Activated T-cell treated with anti-CD3 and anti-CD28 coated beads for 48 hours (primary cell): Measurements from ENCODE around the gene KAT6B.
"Not testable (repeated sequence)": the region's sequence is repeated elsewhere in the genome, so short reads cannot be mapped to it uniquely, and the experiment has no call there.

Experiments
- DNase-seq: peaks from one replicate; pipeline ENCODE4 v3.0.0-alpha.2; 2020; ENCODE audit warnings: low read depth

Gene KAT6B

GRCh38 chr10:75037171-75038153 is 211.1 kb downstream of the KAT6B start:
- no peak for DNase-seq

GRCh38 chr10:75038335-75038734 is 211.9 kb downstream of the KAT6B start:
- no peak for DNase-seq

GRCh38 chr10:75040576-75040975 is 214.2 kb downstream of the KAT6B start:
- DNase-seq, result no peak

GRCh38 chr10:75042292-75042974 is 216.0 kb downstream of the KAT6B start:
- DNase-seq, result no peak

- peak; percentile 41 for DNase-seq
Observed at GRCh38 chr10:75043256-75044131, 217.1 kb downstream of the KAT6B start.

- no peak for DNase-seq
Observed at GRCh38 chr10:75048669-75049098, 222.3 kb downstream of the KAT6B start.

GRCh38 chr10:75049316-75050148 is 223.1 kb downstream of the KAT6B start:
- DNase-seq, result no peak

- DNase-seq, result no peak
Observed at GRCh38 chr10:75050149-75050919, 223.9 kb downstream of the KAT6B start.

- DNase-seq, result no peak
Observed at GRCh38 chr10:75051308-75051707, 224.9 kb downstream of the KAT6B start.

- not testable (repeated sequence) for DNase-seq
Observed at GRCh38 chr10:75055896-75056406, 229.6 kb downstream of the KAT6B start.

GRCh38 chr10:75057680-75058079 is 231.3 kb downstream of the KAT6B start:
- DNase-seq, result no peak

- no peak for DNase-seq
Observed at GRCh38 chr10:75058161-75058560, 231.8 kb downstream of the KAT6B start.

- no peak for DNase-seq
Observed at GRCh38 chr10:75061709-75062505, 235.5 kb downstream of the KAT6B start.

GRCh38 chr10:75062506-75063299 is 236.3 kb downstream of the KAT6B start:
- no peak for DNase-seq

- DNase-seq, result no peak
Observed at GRCh38 chr10:75063461-75064230, 237.2 kb downstream of the KAT6B start.

GRCh38 chr10:75065076-75065475 is 238.7 kb downstream of the KAT6B start:
- no peak for DNase-seq

- DNase-seq, result no peak
Observed at GRCh38 chr10:75066271-75066670, 239.9 kb downstream of the KAT6B start.

- no peak for DNase-seq
Observed at GRCh38 chr10:75067272-75067671, 240.9 kb downstream of the KAT6B start.
